Trophoblast cell (in vitro differentiated cells and primary cell): ENCODE results near the gene GARNL3.

Experiments
- DNase-seq, 2 donors: peaks; one replicate each; pipeline ENCODE4 v3.0.0-alpha.2; 2016
- H2AFZ ChIP-seq: 2 replicates; pipeline ENCODE4 v1.6.1; 2013; ENCODE audit warnings: low read length, moderate library complexity, mild to moderate bottlenecking; ENCODE audit not compliant: insufficient read depth, poor library complexity
- H2AK5ac ChIP-seq: 2 replicates; pipeline ENCODE4 v1.6.1; 2013; ENCODE audit warnings: mild to moderate bottlenecking, low read length
- H2BK120ac ChIP-seq: 2 replicates; pipeline ENCODE4 v1.6.1; 2013; ENCODE audit warnings: low read length, mild to moderate bottlenecking, moderate library complexity; ENCODE audit not compliant: insufficient read depth, poor library complexity
- H2BK12ac ChIP-seq: 2 replicates; pipeline ENCODE4 v1.6.1; 2013; ENCODE audit warnings: mild to moderate bottlenecking, low read length, moderate library complexity
- H2BK5ac ChIP-seq: 2 replicates; pipeline ENCODE4 v1.6.1; 2013; ENCODE audit warnings: low read length, low read depth, moderate library complexity, mild to moderate bottlenecking; ENCODE audit not compliant: poor library complexity
- H3K14ac ChIP-seq: 2 replicates; pipeline ENCODE4 v1.6.1; 2013; ENCODE audit warnings: mild to moderate bottlenecking, low read length
- H3K18ac ChIP-seq: 2 replicates; pipeline ENCODE4 v1.6.1; 2013; ENCODE audit warnings: mild to moderate bottlenecking, low read length
- H3K23ac ChIP-seq: 2 replicates; pipeline ENCODE4 v1.6.1; 2013; ENCODE audit warnings: low read length
- H3K27ac ChIP-seq: 2 replicates; pipeline ENCODE4 v1.5.1; 2013; ENCODE audit warnings: low read depth, mild to moderate bottlenecking, inconsistent platforms, low read length, moderate library complexity
- H3K27me3 ChIP-seq: 2 replicates; pipeline ENCODE4 v1.6.1; 2013; ENCODE audit warnings: inconsistent platforms, mild to moderate bottlenecking, low read length, moderate library complexity; ENCODE audit not compliant: insufficient read depth
- H3K36me3 ChIP-seq, 2 experiments: 1 replicate in 1 of 2; 2 replicates in 1 of 2; pipeline ENCODE4 v1.6.1; 2013; ENCODE audit warnings: low read length in 2 of 2, mild to moderate bottlenecking in 2 of 2, moderate library complexity in 1 of 2; ENCODE audit not compliant: insufficient read depth in 2 of 2, control insufficient read depth in 1 of 2
- H3K4ac ChIP-seq: 2 replicates; pipeline ENCODE4 v1.6.1; 2013; ENCODE audit warnings: low read depth, mild to moderate bottlenecking, low read length, moderate library complexity
- H3K4me1 ChIP-seq, 2 experiments: 1 replicate in 1 of 2; 2 replicates in 1 of 2; pipeline ENCODE4 v1.6.1; 2013; ENCODE audit warnings: low read length in 2 of 2, mild to moderate bottlenecking in 2 of 2, moderate library complexity in 1 of 2; ENCODE audit not compliant: insufficient read depth in 2 of 2, control insufficient read depth in 1 of 2
- H3K4me2 ChIP-seq: 2 replicates; pipeline ENCODE4 v1.6.1; 2013; ENCODE audit warnings: inconsistent platforms, mild to moderate bottlenecking, low read length, moderate library complexity
- H3K4me3 ChIP-seq: 2 replicates; pipeline ENCODE4 v1.5.1; 2013; ENCODE audit warnings: mild to moderate bottlenecking, low read depth, low read length, inconsistent platforms
- H3K79me1 ChIP-seq: one replicate; pipeline ENCODE4 v1.6.1; 2013; ENCODE audit warnings: low read length
- H3K79me2 ChIP-seq: 2 replicates; pipeline ENCODE4 v1.6.1; 2013; ENCODE audit warnings: low read length, mild to moderate bottlenecking; ENCODE audit not compliant: control insufficient read depth, insufficient read depth, poor library complexity
- H3K9ac ChIP-seq: 2 replicates; pipeline ENCODE4 v1.6.1; 2013; ENCODE audit warnings: mild to moderate bottlenecking, low read length
- H3K9me3 ChIP-seq: 2 replicates; pipeline ENCODE4 v1.6.1; 2013; ENCODE audit warnings: low read depth, mild to moderate bottlenecking, control low read depth, inconsistent platforms, low read length; ENCODE audit not compliant: insufficient read depth
- H4K12ac ChIP-seq: 2 replicates; pipeline ENCODE4 v1.6.1; 2013; ENCODE audit warnings: low read depth, mild to moderate bottlenecking, low read length, moderate library complexity
- H4K8ac ChIP-seq: 2 replicates; pipeline ENCODE4 v1.6.1; 2013; ENCODE audit warnings: low read depth, mild to moderate bottlenecking, low read length, moderate library complexity
- H4K91ac ChIP-seq: one replicate; pipeline ENCODE4 v1.6.1; 2013; ENCODE audit warnings: low read depth, mild to moderate bottlenecking, low read length, moderate library complexity
- WGBS: extraction: QIAGEN DNeasy Blood & Tissue Kit; methylation state at CpG from one replicate; pipeline ENCODE4 v1.1.7; 2013; ENCODE audit warnings: missing lambda C conversion rate; ENCODE audit not compliant: insufficient read length, insufficient coverage; ENCODE audit errors: extremely low coverage; 5-methylcytosine and 5-hydroxymethylcytosine counted together

Gene GARNL3

GRCh38 chr9:127318651-127319167 is 54.1 kb downstream of the GARNL3 start:
- Histone ChIP-seq H4K8ac (no peak overlapping the region), H3K79me1 (no peaks in the 10 kb centered on the region), H3K9ac (no peak overlapping the region), H3K79me2 (no peaks in the 10 kb centered on the region), H4K12ac (no peak overlapping the region), H3K4me3 (no peak overlapping the region), H3K4ac (no peak overlapping the region), H2AFZ (no peak overlapping the region), H2AK5ac (no peak overlapping the region), H3K27me3 (no peaks in the 10 kb centered on the region), H3K4me1 (no peaks in the 10 kb centered on the region), H3K4me2 (no peak overlapping the region), H2BK5ac (no peak overlapping the region), H3K27ac (no peak overlapping the region), H3K36me3 (no peaks in the 10 kb centered on the region), H2BK12ac (no peak overlapping the region), H4K91ac (no peak overlapping the region), H3K14ac (no peak overlapping the region), H3K23ac (no peak overlapping the region), H3K18ac (no peak overlapping the region), H3K9me3 (no peaks in the 10 kb centered on the region), H2BK120ac (no peak overlapping the region)
- WGBS, result no CpG with 5 or more reads among the region's 5 CpGs
- peak in 1 of 2 donors; percentile 42 for DNase-seq

GRCh38 chr9:127319366-127320114 is 55.0 kb downstream of the GARNL3 start:
- H4K8ac ChIP-seq, result no peak overlapping the region
- no CpG with 5 or more reads among the region's 2 CpGs for WGBS
- no peak overlapping the region for H4K12ac ChIP-seq

DNA sequence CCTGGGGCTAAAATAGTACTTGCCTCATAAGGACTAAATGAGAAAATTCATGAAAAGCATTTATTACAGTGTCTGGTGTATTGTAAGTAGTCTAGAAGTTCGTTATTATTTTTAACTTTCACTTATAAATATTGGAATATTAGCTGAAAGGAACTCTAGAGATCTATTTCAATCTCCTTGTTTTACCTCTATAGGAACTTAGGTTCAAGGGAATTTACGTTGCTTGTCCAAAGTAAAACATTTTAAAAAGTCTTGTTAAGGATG is 55.5 kb downstream of the GARNL3 start:
- no peak overlapping the region for H2BK5ac ChIP-seq
- no peaks in the 10 kb centered on the region for H3K79me2 ChIP-seq
- H3K27me3 ChIP-seq, result no peaks in the 10 kb centered on the region
- H2BK120ac ChIP-seq, result no peak overlapping the region
- H3K4me1 ChIP-seq, result no peaks in the 10 kb centered on the region
- no peak overlapping the region for H3K4me3 ChIP-seq
- H3K27ac ChIP-seq, result no peak overlapping the region
- no peak overlapping the region for H3K4me2 ChIP-seq
- no peak overlapping the region for H4K12ac ChIP-seq
- no peaks in the 10 kb centered on the region for H3K9me3 ChIP-seq
- no peak overlapping the region for H4K8ac ChIP-seq
- H2BK12ac ChIP-seq, result no peak overlapping the region
- H4K91ac ChIP-seq, result no peak overlapping the region
- DNase-seq, result no peak
- H2AFZ ChIP-seq, result no peak overlapping the region
- H3K36me3 ChIP-seq, result no peaks in the 10 kb centered on the region
- no peak overlapping the region for H2AK5ac ChIP-seq
- H3K14ac ChIP-seq, result no peak overlapping the region
- H3K18ac ChIP-seq, result no peak overlapping the region
- H3K4ac ChIP-seq, result no peak overlapping the region
- no peaks in the 10 kb centered on the region for H3K79me1 ChIP-seq
- WGBS, result no CpG with 5 or more reads among the region's 2 CpGs
- no peak overlapping the region for H3K23ac ChIP-seq
- H3K9ac ChIP-seq, result no peak overlapping the region

More at GRCh38 chr9:127319366-127320114, 55.0 kb downstream of the GARNL3 start:
- no peak overlapping the region for H2AFZ ChIP-seq
- H3K4me3 ChIP-seq, result no peak overlapping the region
- no peak overlapping the region for H2AK5ac ChIP-seq
- no peak overlapping the region for H2BK120ac ChIP-seq
- H3K27ac ChIP-seq, result no peak overlapping the region
- H3K9me3 ChIP-seq, result no peaks in the 10 kb centered on the region
- no peaks in the 10 kb centered on the region for H3K79me1 ChIP-seq
- no peaks in the 10 kb centered on the region for H3K4me1 ChIP-seq
- H3K18ac ChIP-seq, result no peak overlapping the region
- H4K91ac ChIP-seq, result no peak overlapping the region
- H3K9ac ChIP-seq, result no peak overlapping the region
- no peak overlapping the region for H3K4me2 ChIP-seq
- no peak overlapping the region for H3K4ac ChIP-seq
- no peak overlapping the region for H2BK5ac ChIP-seq
- no peak overlapping the region for H3K14ac ChIP-seq
- H3K27me3 ChIP-seq, result no peaks in the 10 kb centered on the region
- no peaks in the 10 kb centered on the region for H3K36me3 ChIP-seq
- no peak overlapping the region for H3K23ac ChIP-seq
- H2BK12ac ChIP-seq, result no peak overlapping the region
- DNase-seq, result peak in 1 of 2 donors; percentile 62
- no peaks in the 10 kb centered on the region for H3K79me2 ChIP-seq

GRCh38 chr9:127323393-127323792 is 58.8 kb downstream of the GARNL3 start:
- Histone ChIP-seq H3K4me2 (no peak overlapping the region), H2AK5ac (no peak overlapping the region), H3K4ac (no peak overlapping the region), H3K18ac (no peak overlapping the region), H3K79me1 (no peaks in the 10 kb centered on the region), H3K4me3 (no peak overlapping the region), H4K91ac (no peak overlapping the region), H3K14ac (no peak overlapping the region), H3K23ac (peak overlapping the region; percentile 67), H3K9me3 (no peaks in the 10 kb centered on the region), H2BK5ac (no peak overlapping the region), H3K27me3 (no peaks in the 10 kb centered on the region), H3K4me1 (no peaks in the 10 kb centered on the region), H4K12ac (no peak overlapping the region), H3K27ac (no peak overlapping the region), H3K36me3 (no peaks in the 10 kb centered on the region), H2BK120ac (no peak overlapping the region), H2AFZ (no peak overlapping the region), H3K9ac (no peak overlapping the region), H4K8ac (no peak overlapping the region), H2BK12ac (no peak overlapping the region), H3K79me2 (no peaks in the 10 kb centered on the region)
- DNase-seq, result no peak
- WGBS, result no CpG with 5 or more reads among the region's 5 CpGs
